Gastrocnemius medialis (tissue), 4 donors: ENCODE data around the gene UBN2. TPM values are rescaled to one million over a fixed set of nuclear protein-coding genes. Genes with fewer than 3 reads are reported as not detected.
"Not testable (repeated sequence)": the region's sequence is repeated elsewhere in the genome, so short reads cannot be mapped to it uniquely, and the experiment has no call there.

Experiments used
- ATAC-seq, 2 donors: fragments of 150-250 bp; one replicate each; pipeline ENCODE4 v1.9.1; 2016
- DNase-seq, 2 donors: peaks; one replicate each; pipeline ENCODE4 v3.0.0-alpha.2; 2019
- H3K27ac ChIP-seq, 4 donors: fragments of 200-600 bp; sonication (generic); 1 replicate in 1 of 4; 2 replicates in 3 of 4; pipeline ENCODE4 v1.5.1; 2016 to 2018; ENCODE audit warnings: mild to moderate bottlenecking in 2 of 4, moderate library complexity in 1 of 4
- H3K27me3 ChIP-seq, 3 donors: fragments of 200-600 bp; sonication (generic) in 2 of 3; 1 replicate in 1 of 3; 2 replicates in 2 of 3; pipeline versions ENCODE4 v1.5.1 to v1.6.0; 2016 to 2019; ENCODE audit warnings: mild to moderate bottlenecking in 1 of 3, moderate library complexity in 1 of 3
- H3K36me3 ChIP-seq, 2 donors: fragments of 200-600 bp; sonication (generic) in 1 of 2; one replicate each; pipeline ENCODE4 v1.5.1; 2017 to 2018
- H3K4me1 ChIP-seq, 2 donors: fragments of 200-600 bp; sonication (generic) in 1 of 2; one replicate each; pipeline ENCODE4 v1.5.1; 2016 to 2017; ENCODE audit warnings: mild to moderate bottlenecking in 2 of 2
- H3K4me3 ChIP-seq, 4 donors: fragments of 200-600 bp; sonication (generic) in 3 of 4; 1 replicate in 1 of 4; 2 replicates in 3 of 4; pipeline ENCODE4 v1.5.1; 2016 to 2019; ENCODE audit warnings: mild to moderate bottlenecking in 2 of 4
- H3K9me3 ChIP-seq, 3 donors: fragments of 200-600 bp; sonication (generic) in 2 of 3; 1 replicate in 1 of 3; 2 replicates in 2 of 3; pipeline ENCODE4 v1.5.1; 2016 to 2019
- POLR2A ChIP-seq, 2 donors: fragments of 450-650 bp; IDR thresholded peaks; one replicate each; pipeline ENCODE4 v1.6.1; 2017; ENCODE audit warnings: antibody characterized with exemption in 2 of 2, mild to moderate bottlenecking in 2 of 2, moderate library complexity in 2 of 2
- in situ Hi-C, 4 donors: fragments of 200-750 bp; cut with MboI; loops; one replicate each; pipeline versions ENCODE4 v1.15.0 to v1.8.0; 2017; ENCODE audit warnings: low sequenced_read_pairs in 4 of 4
- intact Hi-C: fragments of 100-400 bp; cut with DNase I; formaldehyde crosslinking; loops from one replicate; pipeline ENCODE4 v1.15.1; 2023; ENCODE audit warnings: low total_unique reads
- total RNA-seq, 4 donors: library from RNA; depleted of rRNA; stranded (reverse); fragments of >200 nt; gene quantifications; one replicate each; pipeline versions ENCODE4 v1.1.0 to v1.2.3, GENCODE V29; 2016
- TF ChIP-seq, protein P1 (sequence below), 5 experiments: fragments of 450-650 bp in 3 of 5; fragments of 200-600 bp in 2 of 5; sonication (generic) in 2 of 5; IDR thresholded peaks in 4 of 5; conservative IDR thresholded peaks in 1 of 5; 1 replicate in 4 of 5; 2 replicates in 1 of 5; pipeline ENCODE4 v1.5.1; 2016 to 2019; ENCODE audit warnings: antibody characterized with exemption in 5 of 5, mild to moderate bottlenecking in 3 of 5, moderate library complexity in 3 of 5

The UBN2 gene
- total RNA-seq, 4 donors from 2014 or later: 12.0 to 24.8 (median 17.2) TPM

DNA sequence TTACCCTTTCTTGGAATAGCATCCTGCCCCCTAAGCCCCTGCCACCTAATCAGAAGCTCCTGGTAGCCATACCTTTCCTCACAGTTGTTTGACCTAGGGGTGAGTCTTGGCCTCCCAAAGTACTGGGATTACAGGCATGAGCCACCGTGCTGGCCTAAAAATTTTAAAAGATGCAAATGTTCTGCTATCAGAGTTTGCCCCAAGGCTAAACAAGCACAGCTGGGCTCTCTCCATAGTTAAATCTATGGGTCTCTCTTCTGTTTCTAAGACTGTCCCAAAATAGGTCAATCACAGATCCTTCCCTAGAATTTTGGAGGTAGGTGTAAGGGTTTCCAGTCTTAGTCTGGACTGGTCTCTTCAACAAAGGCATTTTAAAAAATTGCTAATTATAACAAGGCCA, 12.9 kb upstream of the UBN2 start:
- in situ Hi-C loops: no loop called here

DNA sequence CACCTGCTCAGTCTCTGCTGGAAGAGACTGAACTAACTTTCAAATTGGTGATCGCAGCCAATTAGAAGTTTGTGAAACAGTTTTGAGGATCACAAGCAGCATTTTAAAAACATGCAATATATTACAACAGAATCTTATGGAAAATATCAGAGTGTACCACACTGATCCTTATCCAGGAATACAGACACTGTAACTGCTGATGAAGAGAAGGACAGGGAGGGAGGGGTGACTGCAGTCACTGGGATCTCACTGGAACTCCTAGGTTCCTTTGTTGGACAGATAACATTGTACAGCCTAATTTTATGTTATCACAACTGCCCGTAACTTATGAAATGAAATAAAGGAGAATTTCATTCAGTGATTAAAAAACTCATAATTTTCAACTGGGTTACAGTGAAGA, 6.8 kb upstream of the UBN2 start:
- Histone ChIP-seq H3K27ac (no peak overlapping the region), H3K9me3 (no peaks in the 10 kb centered on the region), H3K27me3 (no peaks in the 10 kb centered on the region), H3K4me1 (no peaks in the 10 kb centered on the region), H3K4me3 (no peak overlapping the region), H3K36me3 (no peaks in the 10 kb centered on the region)
- no peak for TF ChIP-seq POLR2A (IDR thresholded peaks at IDR 0.05)
- TF ChIP-seq, protein P1, sequence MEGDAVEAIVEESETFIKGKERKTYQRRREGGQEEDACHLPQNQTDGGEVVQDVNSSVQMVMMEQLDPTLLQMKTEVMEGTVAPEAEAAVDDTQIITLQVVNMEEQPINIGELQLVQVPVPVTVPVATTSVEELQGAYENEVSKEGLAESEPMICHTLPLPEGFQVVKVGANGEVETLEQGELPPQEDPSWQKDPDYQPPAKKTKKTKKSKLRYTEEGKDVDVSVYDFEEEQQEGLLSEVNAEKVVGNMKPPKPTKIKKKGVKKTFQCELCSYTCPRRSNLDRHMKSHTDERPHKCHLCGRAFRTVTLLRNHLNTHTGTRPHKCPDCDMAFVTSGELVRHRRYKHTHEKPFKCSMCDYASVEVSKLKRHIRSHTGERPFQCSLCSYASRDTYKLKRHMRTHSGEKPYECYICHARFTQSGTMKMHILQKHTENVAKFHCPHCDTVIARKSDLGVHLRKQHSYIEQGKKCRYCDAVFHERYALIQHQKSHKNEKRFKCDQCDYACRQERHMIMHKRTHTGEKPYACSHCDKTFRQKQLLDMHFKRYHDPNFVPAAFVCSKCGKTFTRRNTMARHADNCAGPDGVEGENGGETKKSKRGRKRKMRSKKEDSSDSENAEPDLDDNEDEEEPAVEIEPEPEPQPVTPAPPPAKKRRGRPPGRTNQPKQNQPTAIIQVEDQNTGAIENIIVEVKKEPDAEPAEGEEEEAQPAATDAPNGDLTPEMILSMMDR (IDR thresholded peaks at IDR 0.05 in 4 of 5, conservative IDR thresholded peaks at IDR 0.05 in 1 of 5): no peak
- intact Hi-C loops: no loop called here
- ATAC-seq (no peak), DNase-seq (no peak)
- in situ Hi-C loops: no loop called here

More for the DNA sequence above, 12.9 kb upstream of the UBN2 start:
- ATAC-seq (no peak), DNase-seq (no peak)
- Histone ChIP-seq H3K27me3 (no peaks in the 10 kb centered on the region), H3K36me3 (no peaks in the 10 kb centered on the region), H3K9me3 (no peaks in the 10 kb centered on the region), H3K4me3 (no peak overlapping the region), H3K27ac (no peak overlapping the region), H3K4me1 (no peaks in the 10 kb centered on the region)
- intact Hi-C loops: no loop called here
- TF ChIP-seq, protein P1 (IDR thresholded peaks at IDR 0.05 in 4 of 5, conservative IDR thresholded peaks at IDR 0.05 in 1 of 5): no peak
- no peak for TF ChIP-seq POLR2A (IDR thresholded peaks at IDR 0.05)

DNA sequence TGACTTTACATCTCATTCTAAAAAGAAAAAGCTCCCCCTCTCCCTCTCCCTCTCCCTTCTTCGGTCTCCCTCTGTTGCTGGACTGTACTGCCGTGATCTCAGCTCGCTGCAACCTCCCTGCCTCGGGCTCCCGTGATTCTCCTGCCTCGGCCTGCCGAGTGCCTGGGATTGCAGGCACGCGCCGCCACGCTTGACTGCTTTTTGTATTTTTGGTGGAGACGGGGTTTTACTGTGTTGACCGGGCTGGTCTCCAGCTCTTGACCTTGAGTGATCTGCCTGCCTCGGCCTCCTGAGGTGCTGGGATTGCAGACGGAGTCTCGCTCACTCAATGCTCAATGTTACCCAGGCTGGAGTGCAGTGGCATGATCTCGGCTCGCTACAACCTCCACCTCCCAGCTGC, 6.2 kb upstream of the UBN2 start:
- in situ Hi-C loops: loop anchor here in 1 of 4 donors (25.0 kb wide), 1 partner anchor 512 kb away; no protein-coding TSS in a partner anchor
- H3K36me3 ChIP-seq, H3K27ac ChIP-seq, intact Hi-C loops, H3K27me3 ChIP-seq, H3K9me3 ChIP-seq, H3K4me3 ChIP-seq, H3K4me1 ChIP-seq, DNase-seq, ATAC-seq: not testable (repeated sequence)

DNA sequence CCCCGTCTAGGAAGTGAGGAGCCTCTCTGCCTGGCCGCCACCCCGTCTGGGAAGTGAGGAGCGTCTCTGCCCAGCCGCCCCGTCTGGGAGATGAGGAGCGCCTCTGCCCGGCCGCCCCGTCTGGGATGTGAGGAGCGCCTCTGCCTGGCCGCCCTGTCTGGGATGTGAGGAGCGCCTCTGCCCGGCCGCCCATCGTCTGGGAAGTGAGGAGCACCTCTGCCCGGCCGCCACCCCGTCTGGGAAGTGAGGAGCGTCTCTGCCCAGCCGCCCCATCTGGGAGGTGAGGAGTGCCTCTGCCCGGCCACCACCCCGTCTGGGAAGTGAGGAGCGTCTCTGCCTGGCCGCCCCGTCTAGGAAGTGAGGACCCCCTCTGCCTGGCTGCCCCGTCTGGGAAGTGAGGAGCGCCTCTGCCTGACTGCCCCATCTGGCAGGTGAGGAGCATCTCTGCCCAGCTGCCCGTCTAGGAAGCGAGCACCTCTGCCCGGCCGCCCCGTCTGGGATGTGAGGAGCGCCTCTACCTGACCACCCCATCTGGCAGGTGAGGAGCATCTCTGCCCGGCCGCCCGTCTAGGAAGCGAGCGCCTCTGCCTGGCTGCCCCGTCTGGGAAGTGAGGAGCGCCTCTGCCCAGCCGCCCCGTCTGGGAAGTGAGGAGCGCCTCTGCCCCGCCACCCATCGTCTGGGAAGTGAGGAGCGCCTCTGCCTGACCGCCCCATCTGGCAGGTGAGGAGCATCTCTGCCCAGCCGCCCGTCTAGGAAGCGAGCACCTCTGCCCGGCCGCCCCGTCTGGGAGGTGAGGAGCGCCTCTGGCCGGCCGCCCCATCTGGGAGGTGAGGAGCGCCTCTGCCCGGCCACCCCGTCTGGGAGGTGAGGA, 5.5 kb upstream of the UBN2 start:
- H3K27me3 ChIP-seq, DNase-seq, H3K27ac ChIP-seq, H3K9me3 ChIP-seq, H3K4me1 ChIP-seq, H3K4me3 ChIP-seq, intact Hi-C loops, ATAC-seq, H3K36me3 ChIP-seq: not testable (repeated sequence)
- in situ Hi-C loops: loop anchor here in 1 of 4 donors (25.0 kb wide), 1 partner anchor 512 kb away; no protein-coding TSS in a partner anchor

DNA sequence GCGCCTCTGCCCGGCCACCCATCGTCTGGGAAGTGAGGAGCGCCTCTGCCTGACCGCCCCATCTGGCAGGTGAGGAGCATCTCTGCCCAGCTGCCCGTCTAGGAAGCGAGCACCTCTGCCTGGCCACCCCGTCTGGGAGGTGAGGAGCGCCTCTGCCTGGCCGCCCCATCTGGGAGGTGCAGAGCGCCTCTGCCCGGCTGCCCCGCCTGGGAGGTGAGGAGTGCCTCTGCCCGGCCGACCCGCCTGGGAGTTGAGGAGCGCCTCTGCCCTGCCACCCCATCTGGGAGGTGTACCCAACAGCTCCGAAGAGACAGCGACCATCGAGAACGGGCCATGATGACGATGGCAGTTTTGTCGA, 4.9 kb upstream of the UBN2 start:
- H3K36me3 ChIP-seq, H3K4me3 ChIP-seq, H3K27ac ChIP-seq, H3K9me3 ChIP-seq, intact Hi-C loops, DNase-seq, ATAC-seq, H3K27me3 ChIP-seq, H3K4me1 ChIP-seq: not testable (repeated sequence)
- in situ Hi-C loops: loop anchor here in 1 of 4 donors (25.0 kb wide), 1 partner anchor 511 kb away; no protein-coding TSS in a partner anchor

DNA sequence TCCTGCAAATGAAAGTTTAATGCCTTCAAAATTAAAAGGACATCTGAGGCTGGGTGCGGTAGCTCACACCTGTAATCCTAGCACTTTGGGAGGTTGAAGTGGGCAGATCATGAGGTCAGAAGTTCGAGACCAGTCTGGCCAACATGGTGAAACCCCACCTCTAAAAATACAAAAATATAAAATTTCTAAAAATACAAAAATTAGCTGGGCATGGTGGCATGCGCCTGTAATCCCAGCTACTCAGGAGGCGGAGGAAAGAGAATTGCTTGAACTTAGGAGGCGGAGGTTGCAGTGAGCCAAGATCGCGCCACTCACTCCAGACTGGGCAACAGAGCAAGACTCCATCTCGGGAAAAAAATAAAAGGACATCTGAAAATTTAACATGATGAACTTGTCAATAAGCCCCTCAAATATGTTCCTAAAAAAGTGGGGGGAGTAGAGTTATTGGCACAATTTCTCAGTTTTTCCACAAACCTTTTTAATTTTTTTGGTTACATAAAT, 4.0 kb upstream of the UBN2 start:
- H3K36me3 ChIP-seq, H3K4me1 ChIP-seq, H3K4me3 ChIP-seq, H3K9me3 ChIP-seq, ATAC-seq, intact Hi-C loops, DNase-seq, H3K27ac ChIP-seq, H3K27me3 ChIP-seq: not testable (repeated sequence)
- in situ Hi-C loops: loop anchor here in 1 of 4 donors (25.0 kb wide), 1 partner anchor 510 kb away; no protein-coding TSS in a partner anchor
